Measurements from ENCODE around the gene CMTR1. TPM values are rescaled to one million over a fixed set of nuclear protein-coding genes. Genes with fewer than 3 reads are reported as not detected.

The CMTR1 gene
- total RNA-seq (2021; ENCODE audit: unreplicated experiment) (37.7 TPM), Bru-seq, nascent RNA (percentile 73 among the genes with signal in this experiment), BruChase-seq, experiment 1, labeled RNA remaining after a 2-hour chase (percentile 70 among the genes with signal in this experiment), BruChase-seq, experiment 2, labeled RNA remaining after a 6-hour chase (percentile 74 among the genes with signal in this experiment)
- polyA plus RNA-seq (2012; ENCODE audit: insufficient read length), result 37.1 TPM
- long read RNA-seq, full-length matches to known transcripts, result 13 of 35 reads
- long read RNA-seq, partial matches to known transcripts, result 16 of 35 reads
- long read RNA-seq, other reads (novel, unspliced or antisense), result 6 of 35 reads

- Histone ChIP-seq H3K36me3 (ENCODE audit: control insufficient read depth, insufficient read depth, low read length) (peaks cover 6% of the 10 kb centered on the region), H3K4me3 (ENCODE audit: low read depth in 2 of 2, low read length in 2 of 2) (peak within 1 kb of the TSS; percentile 90 to 97), H3K9me3 (ENCODE audit: control insufficient read depth, insufficient read depth, low read depth, low read length) (no peaks in the 10 kb centered on the region), H3K27me3 (ENCODE audit: control insufficient read depth, insufficient read depth, low read length) (no peaks in the 10 kb centered on the region), H3K4me1 (ENCODE audit: control insufficient read depth, insufficient read depth, low read length) (peaks cover 10% of the 10 kb centered on the region), H3K27ac (ENCODE audit: low read length) (peak within 1 kb of the TSS; percentile 96)
- peak; percentile 30 for DNase-seq (ENCODE audit: low read depth, low spot score)
- BruUV-seq (replicated peaks), result TSS peak; percentile 58
- ChIA-PET POLR2A (interaction anchor here (0.6 to 0.7 kb wide), 2 partner anchors 23 to 835 kb away, joined by 3 to 4 read pairs; no protein-coding TSS in a partner anchor), CTCF (no interaction called here)
- intact Hi-C loops (cut with micrococcal nuclease; ENCODE audit: unreplicated experiment) (no loop called here), in situ Hi-C loops (cut with HindIII; ENCODE audit: low pct_unique_long_range_greater_than_20kb, low sequenced_read_pairs) (no loop called here)
- ATAC-seq, result peak; percentile 99
- TF ChIP-seq, protein P1, sequence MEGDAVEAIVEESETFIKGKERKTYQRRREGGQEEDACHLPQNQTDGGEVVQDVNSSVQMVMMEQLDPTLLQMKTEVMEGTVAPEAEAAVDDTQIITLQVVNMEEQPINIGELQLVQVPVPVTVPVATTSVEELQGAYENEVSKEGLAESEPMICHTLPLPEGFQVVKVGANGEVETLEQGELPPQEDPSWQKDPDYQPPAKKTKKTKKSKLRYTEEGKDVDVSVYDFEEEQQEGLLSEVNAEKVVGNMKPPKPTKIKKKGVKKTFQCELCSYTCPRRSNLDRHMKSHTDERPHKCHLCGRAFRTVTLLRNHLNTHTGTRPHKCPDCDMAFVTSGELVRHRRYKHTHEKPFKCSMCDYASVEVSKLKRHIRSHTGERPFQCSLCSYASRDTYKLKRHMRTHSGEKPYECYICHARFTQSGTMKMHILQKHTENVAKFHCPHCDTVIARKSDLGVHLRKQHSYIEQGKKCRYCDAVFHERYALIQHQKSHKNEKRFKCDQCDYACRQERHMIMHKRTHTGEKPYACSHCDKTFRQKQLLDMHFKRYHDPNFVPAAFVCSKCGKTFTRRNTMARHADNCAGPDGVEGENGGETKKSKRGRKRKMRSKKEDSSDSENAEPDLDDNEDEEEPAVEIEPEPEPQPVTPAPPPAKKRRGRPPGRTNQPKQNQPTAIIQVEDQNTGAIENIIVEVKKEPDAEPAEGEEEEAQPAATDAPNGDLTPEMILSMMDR (IDR thresholded peaks at IDR 0.05), result no peak
- no peak for TF ChIP-seq TCF7L2 (IDR thresholded peaks at IDR 0.05; ENCODE audit: low read depth, low read length)
- peak; percentile 84 for TF ChIP-seq POLR2AphosphoS5 (IDR thresholded peaks at IDR 0.05; ENCODE audit: low read depth, low read length)
- peak; percentile 53; the same call in 1 of the 2 replicates for TF ChIP-seq SIN3A (IDR thresholded peaks at IDR 0.05; ENCODE audit: borderline replicate concordance, insufficient read depth, low read depth, low read length)
- TF ChIP-seq, protein P2, sequence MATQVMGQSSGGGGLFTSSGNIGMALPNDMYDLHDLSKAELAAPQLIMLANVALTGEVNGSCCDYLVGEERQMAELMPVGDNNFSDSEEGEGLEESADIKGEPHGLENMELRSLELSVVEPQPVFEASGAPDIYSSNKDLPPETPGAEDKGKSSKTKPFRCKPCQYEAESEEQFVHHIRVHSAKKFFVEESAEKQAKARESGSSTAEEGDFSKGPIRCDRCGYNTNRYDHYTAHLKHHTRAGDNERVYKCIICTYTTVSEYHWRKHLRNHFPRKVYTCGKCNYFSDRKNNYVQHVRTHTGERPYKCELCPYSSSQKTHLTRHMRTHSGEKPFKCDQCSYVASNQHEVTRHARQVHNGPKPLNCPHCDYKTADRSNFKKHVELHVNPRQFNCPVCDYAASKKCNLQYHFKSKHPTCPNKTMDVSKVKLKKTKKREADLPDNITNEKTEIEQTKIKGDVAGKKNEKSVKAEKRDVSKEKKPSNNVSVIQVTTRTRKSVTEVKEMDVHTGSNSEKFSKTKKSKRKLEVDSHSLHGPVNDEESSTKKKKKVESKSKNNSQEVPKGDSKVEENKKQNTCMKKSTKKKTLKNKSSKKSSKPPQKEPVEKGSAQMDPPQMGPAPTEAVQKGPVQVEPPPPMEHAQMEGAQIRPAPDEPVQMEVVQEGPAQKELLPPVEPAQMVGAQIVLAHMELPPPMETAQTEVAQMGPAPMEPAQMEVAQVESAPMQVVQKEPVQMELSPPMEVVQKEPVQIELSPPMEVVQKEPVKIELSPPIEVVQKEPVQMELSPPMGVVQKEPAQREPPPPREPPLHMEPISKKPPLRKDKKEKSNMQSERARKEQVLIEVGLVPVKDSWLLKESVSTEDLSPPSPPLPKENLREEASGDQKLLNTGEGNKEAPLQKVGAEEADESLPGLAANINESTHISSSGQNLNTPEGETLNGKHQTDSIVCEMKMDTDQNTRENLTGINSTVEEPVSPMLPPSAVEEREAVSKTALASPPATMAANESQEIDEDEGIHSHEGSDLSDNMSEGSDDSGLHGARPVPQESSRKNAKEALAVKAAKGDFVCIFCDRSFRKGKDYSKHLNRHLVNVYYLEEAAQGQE (IDR thresholded peaks at IDR 0.05; ENCODE audit: insufficient read depth in 1 of 2, low read depth in 2 of 2, low read length in 1 of 2), result peak in 1 of 2 experiments; percentile 68; a peak in 1 of 4 replicates
Observed at GRCh38 chr6:37432916-37433656, at the start of gene CMTR1. TSS of gene CMTR1 (plus strand) at chr6:37433221. CDS start at chr6:37435630, 2,409 bp downstream.

- no peak overlapping the region for H3K4me3 ChIP-seq (ENCODE audit: low read depth in 2 of 2, low read length in 2 of 2)
- in situ Hi-C loops (cut with HindIII; ENCODE audit: low pct_unique_long_range_greater_than_20kb, low sequenced_read_pairs) (no loop called here), intact Hi-C loops (cut with micrococcal nuclease; ENCODE audit: unreplicated experiment) (no loop called here)
- H3K36me3 ChIP-seq (ENCODE audit: control insufficient read depth, insufficient read depth, low read length), result peaks cover 4% of the 10 kb centered on the region; the same call in 1 of the 2 replicates
- no peak for ATAC-seq
- no TSS peak for BruUV-seq (replicated peaks)
- no peak for DNase-seq (ENCODE audit: low read depth, low spot score)
- no peaks in the 10 kb centered on the region for H3K9me3 ChIP-seq (ENCODE audit: control insufficient read depth, insufficient read depth, low read depth, low read length)
- no peaks in the 10 kb centered on the region for H3K27me3 ChIP-seq (ENCODE audit: control insufficient read depth, insufficient read depth, low read length)
- ChIA-PET POLR2A (no interaction called here), CTCF (no interaction called here)
- H3K4me1 ChIP-seq (ENCODE audit: control insufficient read depth, insufficient read depth, low read length), result no peaks in the 10 kb centered on the region
- TF ChIP-seq SIN3A (IDR thresholded peaks at IDR 0.05; ENCODE audit: borderline replicate concordance, insufficient read depth, low read depth, low read length) (no peak), TCF7L2 (IDR thresholded peaks at IDR 0.05; ENCODE audit: low read depth, low read length) (no peak), POLR2AphosphoS5 (IDR thresholded peaks at IDR 0.05; ENCODE audit: low read depth, low read length) (no peak)
- TF ChIP-seq, protein P1 (IDR thresholded peaks at IDR 0.05), result no peak
- TF ChIP-seq, protein P2 (IDR thresholded peaks at IDR 0.05; ENCODE audit: insufficient read depth in 1 of 2, low read depth in 2 of 2, low read length in 1 of 2), result no peak
- no peak overlapping the region for H3K27ac ChIP-seq (ENCODE audit: low read length)
Observed at GRCh38 chr6:37388578-37388977, 44.4 kb upstream of the CMTR1 start.

Data from Panc1 (cell line).